Upper lobe of left lung (tissue), 6 donors: ENCODE results near the gene PRKAA2. TPM values are rescaled to one million over a fixed set of nuclear protein-coding genes. Genes with fewer than 3 reads are reported as not detected.
"Not testable (repeated sequence)": the region's sequence is repeated elsewhere in the genome, so short reads cannot be mapped to it uniquely, and the experiment has no call there.

Experiments used
- ATAC-seq, 2 donors: fragments of 200-7000 bp; cut with Tn5 transposase; one replicate each; pipeline ENCODE4 v1.9.1; 2022; ENCODE audit warnings: mild to moderate bottlenecking in 2 of 2, moderate library complexity in 2 of 2; ENCODE audit not compliant: low FRiP score in 2 of 2
- DNase-seq, 2 donors: peaks; one replicate each; pipeline ENCODE4 v3.0.0-alpha.2; 2019 to 2020
- H3K27ac ChIP-seq, 4 donors: fragments of 200-600 bp; sonication (generic); one replicate each; pipeline ENCODE4 v1.5.1; 2016 to 2019
- H3K27me3 ChIP-seq, 4 donors: fragments of 200-600 bp; sonication (generic); one replicate each; pipeline ENCODE4 v1.5.1; 2017 to 2019
- H3K36me3 ChIP-seq, 4 donors: fragments of 200-600 bp; sonication (generic); one replicate each; pipeline ENCODE4 v1.5.1; 2016 to 2019
- H3K4me1 ChIP-seq, 4 donors: fragments of 200-600 bp; sonication (generic); one replicate each; pipeline ENCODE4 v1.5.1; 2018 to 2019
- H3K4me3 ChIP-seq, 4 donors: fragments of 200-600 bp; sonication (generic); one replicate each; pipeline ENCODE4 v1.5.1; 2017 to 2019; ENCODE audit warnings: mild to moderate bottlenecking in 2 of 4, moderate library complexity in 1 of 4
- H3K9me3 ChIP-seq, 4 donors: fragments of 200-600 bp; sonication (generic); one replicate each; pipeline ENCODE4 v1.5.1; 2018 to 2019
- EP300 ChIP-seq, 4 donors: sonication (generic); formaldehyde crosslinking; IDR thresholded peaks; one replicate each; pipeline ENCODE4 v1.5.1; 2017; ENCODE audit warnings: antibody characterized with exemption in 4 of 4, control low read depth in 2 of 4
- POLR2A ChIP-seq, 4 donors: fragments of 450-650 bp; IDR thresholded peaks; one replicate each; pipeline ENCODE4 v1.5.1; 2016 to 2017; ENCODE audit warnings: antibody characterized with exemption in 4 of 4, mild to moderate bottlenecking in 2 of 4
- POLR2AphosphoS5 ChIP-seq, 2 donors: sonication (generic); formaldehyde crosslinking; IDR thresholded peaks; one replicate each; pipeline ENCODE4 v1.5.1; 2017; ENCODE audit warnings: antibody characterized with exemption in 2 of 2
- WGBS, 2 donors: methylation state at CpG; one replicate each; pipeline ENCODE4 v1.1.5; 2017 to 2018; 5-methylcytosine and 5-hydroxymethylcytosine counted together
- total RNA-seq, 6 donors: library from RNA; depleted of rRNA in 4 of 6; stranded (reverse); fragments of >200 nt in 4 of 6; gene quantifications; one replicate each; pipeline versions ENCODE4 v1.1.0 to v1.2.1, GENCODE V29; 2016 to 2021
- TF ChIP-seq, protein P1 (sequence below), 6 experiments: fragments of 450-650 bp in 4 of 6; fragments of 200-600 bp in 2 of 6; sonication (generic) in 2 of 6; IDR thresholded peaks; one replicate each; pipeline ENCODE4 v1.5.1; 2016 to 2019; ENCODE audit warnings: antibody characterized with exemption in 6 of 6
- donor health status: DM: no; HTN: no; CAD: no; lungs with moderate emphysema.
- donor health status: DM: no; HTN: yes; CAD: no; lungs with severe emphysema.

The PRKAA2 gene
- total RNA-seq = 1 to 10 TPM in 5 of 6 donors, under 1 TPM in 1; 0.78 to 8.2 (median 1.6) TPM

DNA sequence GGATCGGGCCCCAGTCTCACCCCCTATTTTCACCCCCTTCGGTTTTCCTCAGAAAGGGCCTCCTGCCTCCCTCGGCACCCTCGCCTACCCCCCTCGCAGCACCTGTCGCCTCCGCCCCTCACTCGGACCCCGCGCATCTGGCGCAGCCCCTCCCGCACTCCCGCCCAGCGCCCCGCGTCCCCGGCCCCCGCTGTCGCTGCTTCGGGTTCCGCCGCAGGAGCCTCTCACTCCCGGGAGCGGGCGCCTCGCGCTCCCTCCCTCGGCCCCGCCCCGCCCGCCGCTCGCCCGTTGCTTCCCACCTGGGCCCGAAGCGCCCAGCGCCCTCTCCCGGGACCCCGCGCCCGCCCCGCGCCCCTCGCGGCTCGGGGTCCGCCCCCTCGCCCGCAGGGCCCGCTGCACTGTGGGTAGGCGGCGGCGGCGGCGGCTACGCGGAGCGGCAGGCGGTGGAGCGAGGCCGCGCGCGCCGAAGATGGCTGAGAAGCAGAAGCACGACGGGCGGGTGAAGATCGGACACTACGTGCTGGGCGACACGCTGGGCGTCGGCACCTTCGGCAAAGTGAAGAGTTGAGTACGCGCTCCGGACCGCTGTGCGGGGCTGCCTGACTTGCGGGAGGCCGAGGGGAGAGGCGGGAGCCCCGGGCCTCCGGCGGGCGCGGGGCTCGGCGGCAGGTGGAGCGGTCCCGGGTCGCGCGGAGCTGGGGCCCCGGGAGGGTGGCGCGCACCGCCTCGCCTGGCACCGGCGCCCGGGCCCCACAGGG is at the start of gene PRKAA2:
PRKAA2 (plus strand) TSS at position 396 of the 758 bp plus-strand sequence; CDS start at position 470, 74 bp downstream.
- WGBS, 2 donors = 0 to 2% methylated on average over 12 to 37 of the region's 103 CpGs
- Histone ChIP-seq H3K4me3 (peak within 1 kb of the TSS; percentile 47 to 66 (median 59)), H3K27ac (peak within 1 kb of the TSS in 2 of 4 donors; percentile 53 to 75), H3K27me3 (peaks cover 0 to 17% (median 6%) of the 10 kb centered on the region in 4 donors), H3K9me3 (no peaks in the 10 kb centered on the region), H3K4me1 (peaks cover 0 to 18% (median 4%) of the 10 kb centered on the region in 4 donors), H3K36me3 (no peaks in the 10 kb centered on the region)
- peak; percentile 15 to 87 for ATAC-seq
- TF ChIP-seq, protein P1, sequence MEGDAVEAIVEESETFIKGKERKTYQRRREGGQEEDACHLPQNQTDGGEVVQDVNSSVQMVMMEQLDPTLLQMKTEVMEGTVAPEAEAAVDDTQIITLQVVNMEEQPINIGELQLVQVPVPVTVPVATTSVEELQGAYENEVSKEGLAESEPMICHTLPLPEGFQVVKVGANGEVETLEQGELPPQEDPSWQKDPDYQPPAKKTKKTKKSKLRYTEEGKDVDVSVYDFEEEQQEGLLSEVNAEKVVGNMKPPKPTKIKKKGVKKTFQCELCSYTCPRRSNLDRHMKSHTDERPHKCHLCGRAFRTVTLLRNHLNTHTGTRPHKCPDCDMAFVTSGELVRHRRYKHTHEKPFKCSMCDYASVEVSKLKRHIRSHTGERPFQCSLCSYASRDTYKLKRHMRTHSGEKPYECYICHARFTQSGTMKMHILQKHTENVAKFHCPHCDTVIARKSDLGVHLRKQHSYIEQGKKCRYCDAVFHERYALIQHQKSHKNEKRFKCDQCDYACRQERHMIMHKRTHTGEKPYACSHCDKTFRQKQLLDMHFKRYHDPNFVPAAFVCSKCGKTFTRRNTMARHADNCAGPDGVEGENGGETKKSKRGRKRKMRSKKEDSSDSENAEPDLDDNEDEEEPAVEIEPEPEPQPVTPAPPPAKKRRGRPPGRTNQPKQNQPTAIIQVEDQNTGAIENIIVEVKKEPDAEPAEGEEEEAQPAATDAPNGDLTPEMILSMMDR (IDR thresholded peaks at IDR 0.05) = peak in 1 of 6 experiments; percentile 5
- no peak for TF ChIP-seq POLR2A (IDR thresholded peaks at IDR 0.05)
- peak in 1 of 2 donors; percentile 91 for DNase-seq

DNA sequence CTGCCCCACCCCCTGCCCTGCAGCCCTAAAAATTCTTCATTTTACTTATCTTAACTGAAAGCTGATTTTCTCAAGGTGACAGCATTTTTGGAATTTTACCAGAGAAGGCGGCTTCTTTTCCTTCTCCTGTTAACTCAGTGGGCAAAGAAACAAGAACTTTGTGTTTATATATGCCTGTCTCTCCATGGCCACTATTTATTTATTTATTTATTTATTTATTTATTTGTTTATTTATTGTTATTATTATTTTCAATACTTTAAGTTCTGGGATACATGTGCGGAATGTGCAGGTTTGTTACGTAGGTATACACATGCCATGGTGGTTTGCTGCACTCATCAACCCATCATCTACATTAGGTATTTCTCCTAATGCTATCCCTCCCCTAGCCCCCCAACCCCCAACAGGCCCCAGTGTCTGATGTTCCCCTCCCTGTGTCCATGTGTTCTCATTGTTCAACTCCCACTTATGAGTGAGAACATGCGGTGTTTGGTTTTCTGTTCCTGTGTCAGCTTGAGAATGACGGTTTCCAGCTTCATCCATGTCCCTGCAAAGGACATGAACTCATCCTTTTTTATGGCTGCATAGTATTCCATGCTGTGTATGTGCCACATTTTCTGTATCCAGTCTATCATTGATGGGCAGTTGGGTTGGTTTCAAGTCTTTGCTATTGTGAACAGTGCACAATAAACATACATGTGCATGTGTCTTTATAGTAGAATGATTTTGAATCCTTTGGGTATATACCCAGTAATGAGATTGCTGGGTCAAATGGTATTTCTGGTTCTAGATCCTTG is 49.5 kb upstream of the PRKAA2 start:
- not testable (repeated sequence) for ATAC-seq, H3K27ac ChIP-seq, H3K27me3 ChIP-seq, H3K4me1 ChIP-seq, H3K9me3 ChIP-seq, H3K4me3 ChIP-seq, H3K36me3 ChIP-seq, DNase-seq
- 95 to 98% methylated on average over 5 of the region's 5 CpGs for WGBS, 2 donors

DNA sequence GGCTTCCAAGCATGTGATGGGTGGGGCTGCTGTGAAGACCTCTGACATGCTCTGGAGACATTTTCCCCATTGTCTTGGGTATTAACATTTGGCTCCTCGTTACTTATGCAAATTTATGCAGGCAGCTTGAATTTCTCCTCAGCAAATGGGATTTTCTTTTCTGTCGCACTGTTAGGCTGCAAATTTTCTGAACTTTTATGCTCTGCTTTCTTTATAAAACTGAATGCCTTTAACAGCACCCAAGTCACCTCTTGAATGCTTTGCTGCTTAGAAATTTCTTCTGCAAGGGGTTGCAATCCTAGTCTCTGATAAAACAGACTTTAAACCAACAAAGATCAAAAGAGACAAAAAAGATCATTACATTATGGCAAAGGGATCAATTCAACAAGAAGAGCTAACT is 35.0 kb upstream of the PRKAA2 start:
- H3K27ac ChIP-seq, H3K4me3 ChIP-seq, ATAC-seq, H3K4me1 ChIP-seq, H3K27me3 ChIP-seq, H3K9me3 ChIP-seq, DNase-seq, H3K36me3 ChIP-seq: not testable (repeated sequence)
- WGBS, 2 donors = 66 to 73% methylated on average over 2 of the region's 2 CpGs

DNA sequence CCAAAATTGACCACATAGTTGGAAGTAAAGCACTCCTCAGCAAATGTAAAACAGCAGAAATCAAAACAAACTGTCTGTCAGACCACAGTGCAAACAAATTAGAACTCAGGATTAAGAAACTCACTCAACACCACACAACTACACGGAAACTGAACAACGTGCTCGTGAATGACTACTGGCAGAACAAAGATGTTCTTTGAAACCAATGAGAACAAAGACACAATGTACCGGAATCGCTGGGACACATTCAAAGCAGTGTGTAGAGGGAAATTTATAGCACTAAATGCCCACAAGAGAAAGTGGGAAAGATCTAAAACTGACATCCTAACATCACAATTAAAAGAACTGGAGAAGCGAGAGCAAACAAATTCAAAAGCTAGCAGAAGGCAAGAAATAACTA is 34.3 kb upstream of the PRKAA2 start:
- ATAC-seq, DNase-seq, H3K27ac ChIP-seq, H3K4me3 ChIP-seq, H3K27me3 ChIP-seq, H3K9me3 ChIP-seq, H3K4me1 ChIP-seq, H3K36me3 ChIP-seq: not testable (repeated sequence)
- 82 to 87% methylated on average over 6 of the region's 6 CpGs for WGBS, 2 donors

DNA sequence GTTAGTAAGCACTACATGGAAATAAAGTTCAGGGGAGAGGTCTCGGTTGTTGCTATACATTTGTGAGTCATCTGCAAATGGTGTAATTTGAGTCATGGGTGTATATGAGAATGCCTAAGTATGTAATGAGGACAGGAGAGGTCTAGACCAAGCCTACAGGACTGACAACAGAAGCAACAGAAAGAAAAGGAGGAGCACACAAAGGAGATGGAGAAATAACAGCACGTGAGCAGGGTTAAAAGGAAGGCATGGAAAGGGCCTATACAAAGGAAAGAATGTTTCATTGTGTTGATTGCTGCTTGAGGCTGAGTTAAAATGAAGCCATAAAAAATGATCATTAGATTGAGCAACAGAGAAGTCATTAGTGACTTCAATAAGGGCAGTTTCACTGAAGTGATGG is 28.0 kb upstream of the PRKAA2 start:
- H3K9me3 ChIP-seq = peaks cover 0 to 4% (median 0%) of the 10 kb centered on the region in 4 donors
- ATAC-seq = no peak
- H3K27me3 ChIP-seq = no peaks in the 10 kb centered on the region
- H3K36me3 ChIP-seq = no peaks in the 10 kb centered on the region
- WGBS, 2 donors = 82 to 93% methylated on average over 2 of the region's 2 CpGs
- no peak overlapping the region for H3K27ac ChIP-seq
- no peaks in the 10 kb centered on the region for H3K4me1 ChIP-seq
- DNase-seq = no peak
- TF ChIP-seq POLR2A (IDR thresholded peaks at IDR 0.05) = no peak
- TF ChIP-seq, protein P1 (IDR thresholded peaks at IDR 0.05) = no peak
- no peak for TF ChIP-seq POLR2AphosphoS5 (IDR thresholded peaks at IDR 0.05)
- TF ChIP-seq EP300 (IDR thresholded peaks at IDR 0.05) = no peak
- no peak overlapping the region for H3K4me3 ChIP-seq

DNA sequence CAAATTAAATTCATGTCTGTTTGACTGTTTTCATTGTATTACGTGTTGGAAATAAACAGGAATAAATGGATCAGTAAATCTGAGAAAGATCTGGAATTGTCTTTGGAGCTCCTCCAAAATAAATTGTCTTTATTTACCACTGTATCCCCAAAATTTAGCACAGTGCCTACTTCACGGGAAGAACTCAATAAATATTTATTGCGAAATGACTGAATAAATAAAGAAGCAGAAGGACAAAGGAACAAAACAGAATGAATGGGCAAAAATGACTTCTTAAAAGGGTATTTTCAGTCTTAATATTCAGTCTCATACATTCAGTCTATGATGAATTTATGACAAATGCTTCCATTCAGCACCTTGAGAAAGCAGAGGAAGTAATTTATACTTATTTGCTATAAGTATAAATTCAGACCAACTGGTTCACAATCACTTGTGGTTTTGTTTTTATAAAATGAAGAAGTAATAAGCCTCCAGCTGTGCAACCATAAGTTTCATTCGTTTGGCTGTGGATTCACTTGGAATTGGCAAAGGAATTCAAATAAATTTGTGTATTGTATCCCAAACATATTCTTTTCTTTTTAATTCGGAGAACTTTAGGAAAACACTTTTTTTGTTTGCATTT is 19.2 kb upstream of the PRKAA2 start:
- Histone ChIP-seq H3K27me3 (no peaks in the 10 kb centered on the region), H3K36me3 (no peaks in the 10 kb centered on the region), H3K4me1 (no peaks in the 10 kb centered on the region), H3K4me3 (no peak overlapping the region), H3K27ac (no peak overlapping the region), H3K9me3 (no peaks in the 10 kb centered on the region)
- ATAC-seq (no peak), DNase-seq (no peak)
- WGBS, 2 donors = 52 to 59% methylated on average over 5 of the region's 5 CpGs
- no peak for TF ChIP-seq POLR2AphosphoS5 (IDR thresholded peaks at IDR 0.05)
- no peak for TF ChIP-seq POLR2A (IDR thresholded peaks at IDR 0.05)
- no peak for TF ChIP-seq EP300 (IDR thresholded peaks at IDR 0.05)
- TF ChIP-seq, protein P1 (IDR thresholded peaks at IDR 0.05) = no peak
